ENCODE data around the gene CRABP2. TPM values are rescaled to one million over a fixed set of nuclear protein-coding genes. Genes with fewer than 3 reads are reported as not detected.

The CRABP2 gene
- total and polyA plus RNA-seq, 2 of the 4 experiments (the other 2 are of a cell fraction): 6.3 to 15.7 TPM

- Histone ChIP-seq H4K91ac (ENCODE audit: insufficient read depth, low read depth, low read length) (no peak overlapping the region), H2BK20ac (ENCODE audit: low read depth, low read length) (no peak overlapping the region), H3K27ac (ENCODE audit: insufficient read depth, low read length) (no peak overlapping the region), H3K9ac (ENCODE audit: low read depth, low read length) (no peak overlapping the region), H3K4me2 (ENCODE audit: low read depth, low read length) (no peak overlapping the region), H2BK120ac (ENCODE audit: low read depth, low read length) (no peak overlapping the region), H3K9me1 (ENCODE audit: insufficient read depth, low read length) (peaks cover 16% of the 10 kb centered on the region), H3K18ac (ENCODE audit: low read depth, low read length) (no peak overlapping the region), H2AK9ac (replicated peaks; ENCODE audit: low read depth, low read length, poor library complexity) (no peak overlapping the region), H2BK5ac (ENCODE audit: low read depth, low read length, poor library complexity, severe bottlenecking) (no peak overlapping the region), H3K4me1 (ENCODE audit: control insufficient read depth, insufficient read depth, low read length) (peaks cover 38% of the 10 kb centered on the region), H3K56ac (ENCODE audit: extremely low read depth, insufficient read depth, low read length) (no peak overlapping the region), H3K4ac (ENCODE audit: low read depth, low read length) (no peak overlapping the region), H3K79me1 (ENCODE audit: low read depth in 1 of 2, low read length in 2 of 2) (peaks cover 0 to 18% of the 10 kb centered on the region in 2 experiments; a peak in 2 of 4 replicates), H4K20me1 (ENCODE audit: insufficient read depth, low read length) (0 out of 2 replicates have a peak, but pooled peaks cover 8% of the 10 kb centered on the region), H3K9me3 (ENCODE audit: control insufficient read depth, insufficient read depth, low read length) (no peaks in the 10 kb centered on the region), H3K27me3 (ENCODE audit: control insufficient read depth, insufficient read depth, low read length) (peaks cover 27% of the 10 kb centered on the region), H4K5ac (ENCODE audit: low read depth, low read length) (no peak overlapping the region), H4K8ac (ENCODE audit: low read depth in 2 of 2, low read length in 2 of 2) (0 out of 4 replicates have a peak overlapping the region, but pooled peaks of 1 of the 2 experiments have one; percentile 72), H3K14ac (replicated peaks; ENCODE audit: low read depth, low read length) (no peak overlapping the region; the same call in 1 of the 2 replicates), H3K4me3 (ENCODE audit: insufficient read depth, low read depth, low read length) (no peak overlapping the region), H2AK5ac (ENCODE audit: low read depth, low read length) (peak overlapping the region; percentile 52; the same call in 1 of the 2 replicates), H2BK15ac (ENCODE audit: low read depth, low read length) (no peak overlapping the region), H3K36me3 (ENCODE audit: control insufficient read depth, insufficient read depth, low read length) (no peaks in the 10 kb centered on the region), H3K23ac (ENCODE audit: low read depth, low read length) (no peak overlapping the region), H2AFZ (replicated peaks; ENCODE audit: low read length, poor library complexity) (no peak overlapping the region)
- CTCF ChIA-PET: interaction anchor here (0.6 to 1.3 kb wide), 5 partner anchors 17 to 35 kb away, joined by 3 to 25 read pairs (median 4); partner anchors contain the start of genes BCAN and NES
- POLR2A ChIA-PET (ENCODE audit: unreplicated experiment): no interaction called here
- no peak for ATAC-seq (ENCODE audit: low read depth)
- dilution Hi-C loops (cut with HindIII; ENCODE audit: low sequenced_read_pairs, unreplicated experiment): no loop called here
- no CpG with 5 or more reads among the region's 10 CpGs for WGBS, 2 experiments (ENCODE audit: extremely low coverage in 2 of 2, insufficient read length in 1 of 2)
- no peak for TF ChIP-seq FOS (IDR thresholded peaks at IDR 0.05; ENCODE audit: low read depth, low read length)
- no peak for TF ChIP-seq RAD21 (IDR thresholded peaks at IDR 0.05; ENCODE audit: low read length)
- no peak for TF ChIP-seq BHLHE40 (IDR thresholded peaks at IDR 0.05; ENCODE audit: low read depth, low read length)
- in situ Hi-C loops (cut with MboI; ENCODE audit: low sequenced_read_pairs): loop anchor here (5.0 kb wide), 1 partner anchor 37 kb away; no protein-coding TSS in a partner anchor
- BruUV-seq (replicated peaks): no TSS peak
- DNase-seq: no peak
- intact Hi-C loops (cut with micrococcal nuclease): no loop called here
These were observed 46.3 kb downstream of the CRABP2 start for GRCh38 chr1:156658945-156659574.
